ENCODE data around the gene ZSCAN5B.

DNA sequence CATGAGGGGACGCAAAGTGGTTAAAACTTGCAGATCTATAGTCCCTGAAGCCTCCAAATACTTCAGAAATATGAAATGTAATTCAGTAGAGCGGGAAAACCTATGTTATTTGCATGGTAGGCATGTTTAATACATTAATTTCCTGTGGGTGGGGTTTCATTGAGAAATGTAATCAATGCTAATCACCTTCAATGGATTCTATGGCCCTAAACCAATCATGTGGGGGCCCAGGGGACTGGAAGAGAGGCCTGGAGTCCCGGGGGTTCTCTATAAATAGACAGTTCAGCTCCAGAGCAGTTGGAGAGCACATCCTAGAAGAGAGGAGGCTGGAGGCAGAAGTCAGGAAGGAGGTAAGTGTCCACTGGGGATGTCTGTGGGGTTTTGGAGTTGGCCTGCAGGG lies 4.4 kb upstream of the ZSCAN5B start, which contains the start of gene ZSCAN5C:
- TF ChIP-seq, protein P1, sequence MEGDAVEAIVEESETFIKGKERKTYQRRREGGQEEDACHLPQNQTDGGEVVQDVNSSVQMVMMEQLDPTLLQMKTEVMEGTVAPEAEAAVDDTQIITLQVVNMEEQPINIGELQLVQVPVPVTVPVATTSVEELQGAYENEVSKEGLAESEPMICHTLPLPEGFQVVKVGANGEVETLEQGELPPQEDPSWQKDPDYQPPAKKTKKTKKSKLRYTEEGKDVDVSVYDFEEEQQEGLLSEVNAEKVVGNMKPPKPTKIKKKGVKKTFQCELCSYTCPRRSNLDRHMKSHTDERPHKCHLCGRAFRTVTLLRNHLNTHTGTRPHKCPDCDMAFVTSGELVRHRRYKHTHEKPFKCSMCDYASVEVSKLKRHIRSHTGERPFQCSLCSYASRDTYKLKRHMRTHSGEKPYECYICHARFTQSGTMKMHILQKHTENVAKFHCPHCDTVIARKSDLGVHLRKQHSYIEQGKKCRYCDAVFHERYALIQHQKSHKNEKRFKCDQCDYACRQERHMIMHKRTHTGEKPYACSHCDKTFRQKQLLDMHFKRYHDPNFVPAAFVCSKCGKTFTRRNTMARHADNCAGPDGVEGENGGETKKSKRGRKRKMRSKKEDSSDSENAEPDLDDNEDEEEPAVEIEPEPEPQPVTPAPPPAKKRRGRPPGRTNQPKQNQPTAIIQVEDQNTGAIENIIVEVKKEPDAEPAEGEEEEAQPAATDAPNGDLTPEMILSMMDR (IDR thresholded peaks at IDR 0.05): no peak
- TF ChIP-seq POLR2A (IDR thresholded peaks at IDR 0.05) (no peak), EP300 (IDR thresholded peaks at IDR 0.05) (no peak)

Measured in ovary (tissue), 3 donors.